ENCODE measurements around the gene CCDC107.
A peak's percentile ranks its signal among the peaks of the same experiment; 100 is the strongest.

Gene CCDC107

GRCh38 chr9:35689542-35690293, 31.6 kb downstream of the CCDC107 start, which contains the start of gene TPM2:
TPM2 (minus strand) TSS chr9:35689925; CDS start chr9:35689817, 108 bp downstream.
- TF ChIP-seq CTCF (conservative IDR thresholded peaks at IDR 0.05; ENCODE audit: control insufficient read depth, insufficient read depth, low read depth, low read length): no peak
- DNase-seq (ENCODE audit: low read depth): peak; percentile 82
- H3K4me3 ChIP-seq (ENCODE audit: control insufficient read depth, low read depth, low read length): peak within 1 kb of the TSS; percentile 96

DNA sequence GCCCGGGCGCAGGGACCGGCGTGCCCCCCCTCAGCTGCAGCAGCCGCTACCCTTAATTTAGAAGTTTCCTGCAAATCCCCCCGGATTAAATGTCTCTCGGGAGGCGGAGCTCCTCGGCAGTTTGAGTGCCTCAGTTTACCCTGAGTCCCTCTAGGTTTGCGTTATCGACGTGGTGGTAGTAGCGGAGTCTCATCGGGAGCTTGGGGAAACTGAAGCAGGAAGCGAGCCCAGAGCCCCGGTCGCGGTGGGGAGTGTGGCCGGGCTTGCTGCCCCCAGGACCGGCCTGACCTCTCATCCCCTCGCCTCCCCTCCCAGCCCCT, 32.2 kb downstream of the CCDC107 start:
- no peak for TF ChIP-seq CTCF (conservative IDR thresholded peaks at IDR 0.05; ENCODE audit: control insufficient read depth, insufficient read depth, low read depth, low read length)
- H3K4me3 ChIP-seq (ENCODE audit: control insufficient read depth, low read depth, low read length): peak overlapping the region; percentile 96
- DNase-seq (ENCODE audit: low read depth): peak; percentile 64

GRCh38 chr9:35690614-35691333, 32.7 kb downstream of the CCDC107 start:
- no peak for TF ChIP-seq CTCF (conservative IDR thresholded peaks at IDR 0.05; ENCODE audit: control insufficient read depth, insufficient read depth, low read depth, low read length)
- H3K4me3 ChIP-seq (ENCODE audit: control insufficient read depth, low read depth, low read length): peak overlapping the region; percentile 96
- DNase-seq (ENCODE audit: low read depth): peak; percentile 67

DNA sequence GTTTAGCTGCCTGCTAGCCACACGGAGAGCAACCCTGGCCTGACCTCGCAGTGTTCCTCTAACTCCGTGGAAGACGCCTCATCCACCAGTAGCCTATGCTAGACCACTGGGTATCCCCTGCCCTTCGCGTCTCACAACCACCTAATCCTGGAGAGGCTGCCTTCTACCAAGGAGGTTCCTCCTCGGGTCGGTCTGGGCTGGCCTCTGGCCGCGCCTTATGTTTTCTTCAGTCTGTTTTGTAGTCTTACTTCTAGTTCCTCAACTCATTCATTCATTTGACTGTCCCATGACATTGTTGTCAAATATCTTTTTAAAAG, 33.2 kb downstream of the CCDC107 start:
- peak overlapping the region; percentile 96 for H3K4me3 ChIP-seq (ENCODE audit: control insufficient read depth, low read depth, low read length)
- TF ChIP-seq CTCF (conservative IDR thresholded peaks at IDR 0.05; ENCODE audit: control insufficient read depth, insufficient read depth, low read depth, low read length): no peak
- no peak for DNase-seq (ENCODE audit: low read depth)

DNA sequence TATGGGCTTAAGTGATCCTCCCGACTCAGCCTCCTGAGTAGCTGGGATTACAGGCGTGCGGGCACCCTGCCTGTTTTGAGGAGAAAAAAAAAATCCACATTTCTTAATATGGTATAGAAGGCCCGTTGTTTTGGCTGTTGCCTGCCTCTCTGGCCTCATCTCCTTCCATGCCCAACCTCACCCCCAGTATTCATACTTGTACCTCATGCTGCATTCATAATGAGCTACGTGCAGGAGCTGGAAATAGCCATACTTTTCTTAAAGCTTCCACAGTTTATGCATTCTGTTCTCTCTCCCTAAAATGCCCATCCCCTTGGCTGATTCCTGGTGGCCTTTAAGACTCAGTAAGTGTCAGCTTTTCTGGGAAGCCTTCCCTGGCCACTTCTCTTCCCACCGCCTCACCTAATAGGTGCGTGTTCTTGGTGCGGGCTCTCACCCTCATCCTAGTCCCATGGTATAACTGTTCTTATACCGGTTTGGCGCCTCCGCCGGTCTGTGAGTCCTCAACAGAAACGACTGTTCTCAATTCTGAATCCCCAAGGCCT, 33.7 kb downstream of the CCDC107 start:
- DNase-seq (ENCODE audit: low read depth): no peak
- no peak for TF ChIP-seq CTCF (conservative IDR thresholded peaks at IDR 0.05; ENCODE audit: control insufficient read depth, insufficient read depth, low read depth, low read length)
- H3K4me3 ChIP-seq (ENCODE audit: control insufficient read depth, low read depth, low read length): no peak overlapping the region

GRCh38 chr9:35695943-35696401, 37.9 kb downstream of the CCDC107 start:
- no peak for DNase-seq (ENCODE audit: low read depth)
- TF ChIP-seq CTCF (conservative IDR thresholded peaks at IDR 0.05; ENCODE audit: control insufficient read depth, insufficient read depth, low read depth, low read length): no peak
- no peak overlapping the region for H3K4me3 ChIP-seq (ENCODE audit: control insufficient read depth, low read depth, low read length)
